ENCODE results near the gene WASF2. TPM values are rescaled to one million over a fixed set of nuclear protein-coding genes. Genes with fewer than 3 reads are reported as not detected.

WASF2 gene
- total and polyA plus RNA-seq, 2 of the 13 experiments (the other 11 are each of a cell fraction or from before 2014, with no cell fraction given) = 10.4 to 27.7 TPM

DNA sequence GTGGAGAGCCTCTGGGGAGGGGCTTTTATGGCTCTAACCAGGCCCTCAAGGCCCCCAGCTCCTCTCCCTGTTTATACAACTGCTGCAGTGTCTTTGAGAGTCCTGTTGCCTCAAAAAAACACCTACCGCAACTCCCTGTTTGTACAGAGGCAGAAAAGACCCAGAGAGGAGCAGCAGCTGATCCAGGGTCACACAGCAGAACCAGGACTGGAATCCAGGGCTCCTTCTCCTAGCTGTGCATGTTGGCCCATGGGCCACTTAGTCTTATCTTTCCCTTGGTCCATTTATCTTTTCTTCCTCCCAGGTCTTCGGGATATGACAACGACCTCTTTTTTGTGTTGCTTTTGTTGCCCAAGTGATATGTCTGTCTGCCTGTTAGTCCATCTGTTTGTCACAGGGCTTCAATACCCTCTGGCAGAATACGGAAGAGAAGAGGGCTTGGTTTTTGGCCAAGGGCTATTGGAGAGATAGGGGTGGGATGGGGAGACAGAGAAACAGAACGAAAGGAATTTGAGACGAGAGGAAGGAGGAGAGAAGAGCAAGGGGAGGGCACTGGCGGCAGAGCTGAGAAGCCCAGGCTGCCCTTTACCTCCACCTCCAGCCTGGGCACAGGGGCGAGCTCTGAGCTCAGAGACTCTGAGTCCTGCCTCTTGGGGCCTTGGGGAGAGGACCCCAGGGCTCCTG, 33.5 kb upstream of the WASF2 start (continued):
- 0 out of 2 replicates have a peak, but pooled peaks have one; percentile 24 for TF ChIP-seq YEATS2 (CRISPR knock-in tag; IDR thresholded peaks at IDR 0.05; ENCODE audit: borderline replicate concordance)
- TF ChIP-seq ZNF207 (IDR thresholded peaks at IDR 0.05; ENCODE audit: borderline replicate concordance) = no peak
- TF ChIP-seq SMAD3 (CRISPR knock-in tag; IDR thresholded peaks at IDR 0.05) = no peak
- no peak; the same call in 1 of the 2 replicates for TF ChIP-seq PATZ1 (CRISPR knock-in tag; IDR thresholded peaks at IDR 0.05)
- no peak for TF ChIP-seq JUND (CRISPR knock-in tag; IDR thresholded peaks at IDR 0.05)
- no peak for TF ChIP-seq BORCS8-MEF2B (CRISPR knock-in tag; IDR thresholded peaks at IDR 0.05)
- peak; percentile 97 for TF ChIP-seq ZNF768 (CRISPR knock-in tag; IDR thresholded peaks at IDR 0.05)
- peak; percentile 61; the same call in 1 of the 2 replicates for TF ChIP-seq RCOR2 (CRISPR knock-in tag; IDR thresholded peaks at IDR 0.05)
- no peak for TF ChIP-seq ZC3H4 (CRISPR knock-in tag; IDR thresholded peaks at IDR 0.05; ENCODE audit: borderline replicate concordance)
- TF ChIP-seq ZNF160 (CRISPR knock-in tag; IDR thresholded peaks at IDR 0.05) = no peak
- TF ChIP-seq HDAC2 (CRISPR knock-in tag; IDR thresholded peaks at IDR 0.05) = no peak
- TF ChIP-seq EP300 (IDR thresholded peaks at IDR 0.05; ENCODE audit: low read depth in 2 of 2, low read length in 2 of 2) = no peak
- TF ChIP-seq EP300 (CRISPR knock-in tag; IDR thresholded peaks at IDR 0.05; ENCODE audit: borderline replicate concordance) = 0 out of 2 replicates have a peak, but pooled peaks have one; percentile 1
- no peak for TF ChIP-seq ZSCAN25 (CRISPR knock-in tag; IDR thresholded peaks at IDR 0.05)
- TF ChIP-seq CSRNP2 (CRISPR knock-in tag; conservative IDR thresholded peaks at IDR 0.05; ENCODE audit: low read depth) = no peak
- TF ChIP-seq, protein P1, sequence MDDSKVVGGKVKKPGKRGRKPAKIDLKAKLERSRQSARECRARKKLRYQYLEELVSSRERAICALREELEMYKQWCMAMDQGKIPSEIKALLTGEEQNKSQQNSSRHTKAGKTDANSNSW (CRISPR knock-in tag; IDR thresholded peaks at IDR 0.05; ENCODE audit: borderline replicate concordance) = no peak
- no peak for TF ChIP-seq DMAP1 (CRISPR knock-in tag; IDR thresholded peaks at IDR 0.05)
- TF ChIP-seq, protein P2, sequence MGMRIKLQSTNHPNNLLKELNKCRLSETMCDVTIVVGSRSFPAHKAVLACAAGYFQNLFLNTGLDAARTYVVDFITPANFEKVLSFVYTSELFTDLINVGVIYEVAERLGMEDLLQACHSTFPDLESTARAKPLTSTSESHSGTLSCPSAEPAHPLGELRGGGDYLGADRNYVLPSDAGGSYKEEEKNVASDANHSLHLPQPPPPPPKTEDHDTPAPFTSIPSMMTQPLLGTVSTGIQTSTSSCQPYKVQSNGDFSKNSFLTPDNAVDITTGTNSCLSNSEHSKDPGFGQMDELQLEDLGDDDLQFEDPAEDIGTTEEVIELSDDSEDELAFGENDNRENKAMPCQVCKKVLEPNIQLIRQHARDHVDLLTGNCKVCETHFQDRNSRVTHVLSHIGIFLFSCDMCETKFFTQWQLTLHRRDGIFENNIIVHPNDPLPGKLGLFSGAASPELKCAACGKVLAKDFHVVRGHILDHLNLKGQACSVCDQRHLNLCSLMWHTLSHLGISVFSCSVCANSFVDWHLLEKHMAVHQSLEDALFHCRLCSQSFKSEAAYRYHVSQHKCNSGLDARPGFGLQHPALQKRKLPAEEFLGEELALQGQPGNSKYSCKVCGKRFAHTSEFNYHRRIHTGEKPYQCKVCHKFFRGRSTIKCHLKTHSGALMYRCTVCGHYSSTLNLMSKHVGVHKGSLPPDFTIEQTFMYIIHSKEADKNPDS (CRISPR knock-in tag; IDR thresholded peaks at IDR 0.05) = no peak
- TF ChIP-seq HNF4A (CRISPR knock-in tag; IDR thresholded peaks at IDR 0.05) = no peak
- TF ChIP-seq ZNF230 (CRISPR knock-in tag; IDR thresholded peaks at IDR 0.05) = no peak
- no peak for TF ChIP-seq NKX3-1 (CRISPR knock-in tag; IDR thresholded peaks at IDR 0.05)
- no peak for TF ChIP-seq KAT7 (CRISPR knock-in tag; IDR thresholded peaks at IDR 0.05; ENCODE audit: borderline replicate concordance)
- TF ChIP-seq KMT2A (CRISPR knock-in tag; IDR thresholded peaks at IDR 0.05) = 0 out of 2 replicates have a peak, but pooled peaks have one; percentile 8
